Loucy (cell line): ENCODE measurements around the gene FBLIM1.

Source experiments
- CTCF ChIP-seq: fragments of 200-600 bp; sonication (generic); conservative IDR thresholded peaks from 2 replicates; pipeline ENCODE4 v1.5.1; 2014; ENCODE audit warnings: mild to moderate bottlenecking, antibody characterized with exemption, low read length
- EZH2phosphoT487 ChIP-seq: fragments of 200-600 bp; IDR thresholded peaks from 2 replicates; pipeline ENCODE4 v1.6.1; 2018; ENCODE audit warnings: antibody characterized with exemption, mild to moderate bottlenecking, moderate library complexity, borderline replicate concordance

- TF ChIP-seq CTCF (no peak), EZH2phosphoT487 (no peak)
These were observed 36.2 kb upstream of the FBLIM1 start for GRCh38 chr1:15722411-15722810.
